Endometrial microvascular endothelial cells (primary cell): Measurements from ENCODE around the gene ABCC1. TPM values are rescaled to one million over a fixed set of nuclear protein-coding genes. Genes with fewer than 3 reads are reported as not detected.
"Not testable (repeated sequence)": the region's sequence is repeated elsewhere in the genome, so short reads cannot be mapped to it uniquely, and the experiment has no call there.

Source experiments
- in situ Hi-C: cut with HindIII; loops from 2 replicates; pipeline ENCODE4 v1.10.0; 2017; ENCODE audit warnings: low sequenced_read_pairs, low pct_unique_long_range_greater_than_20kb; ENCODE audit errors: inconsistent ontology term
- total RNA-seq: library from RNA; depleted of rRNA; stranded (reverse); fragments of >200 nt; gene quantifications from one replicate; pipeline ENCODE4 v1.2.3, GENCODE V29; 2015; ENCODE audit errors: inconsistent ontology term

Gene ABCC1
- 26.0 TPM for total RNA-seq

DNA sequence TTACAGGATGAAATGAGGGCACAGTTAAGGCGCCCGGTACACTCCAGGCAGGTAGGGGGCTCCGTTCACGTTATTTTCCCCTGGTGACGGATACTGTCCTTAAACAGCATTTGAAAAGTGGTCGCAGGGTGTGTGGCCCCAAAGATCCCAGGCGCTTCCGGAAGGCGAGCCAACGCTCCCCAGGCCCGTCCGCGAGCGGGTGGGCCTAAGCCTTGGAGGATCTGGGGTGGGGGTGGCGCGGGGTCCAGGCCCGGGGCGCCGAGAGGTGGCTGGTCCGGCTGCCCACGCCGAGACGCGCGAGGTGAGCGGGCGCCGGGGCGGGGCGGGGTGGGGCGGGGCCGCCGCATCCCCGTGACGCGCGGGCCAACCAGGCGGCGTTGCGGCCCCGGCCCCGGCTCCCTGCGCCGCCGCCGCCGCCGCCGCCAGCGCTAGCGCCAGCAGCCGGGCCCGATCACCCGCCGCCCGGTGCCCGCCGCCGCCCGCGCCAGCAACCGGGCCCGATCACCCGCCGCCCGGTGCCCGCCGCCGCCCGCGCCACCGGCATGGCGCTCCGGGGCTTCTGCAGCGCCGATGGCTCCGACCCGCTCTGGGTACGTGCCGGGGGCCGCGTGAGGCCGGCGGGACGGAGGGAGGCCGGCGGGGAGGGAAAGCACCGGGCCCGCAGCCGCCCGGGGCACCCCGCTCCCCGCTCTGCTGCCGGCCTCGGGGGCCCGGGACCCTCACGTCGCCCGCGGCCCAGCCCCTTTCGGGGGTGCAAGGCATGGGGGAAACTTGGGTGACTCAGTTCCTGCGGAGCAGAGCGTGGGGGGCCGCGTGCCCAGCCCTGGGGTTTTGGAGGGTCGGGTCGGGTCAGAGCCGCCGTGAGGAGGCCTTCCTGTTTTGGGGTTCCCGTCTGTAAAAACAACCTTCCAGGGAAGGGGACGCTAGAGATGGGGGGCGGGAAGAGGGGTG lies at the start of gene ABCC1:
ABCC1 (plus strand) TSS at position 407 of the 951 bp plus-strand sequence; CDS start at position 543, 136 bp downstream.
- in situ Hi-C loops, result no loop called here

DNA sequence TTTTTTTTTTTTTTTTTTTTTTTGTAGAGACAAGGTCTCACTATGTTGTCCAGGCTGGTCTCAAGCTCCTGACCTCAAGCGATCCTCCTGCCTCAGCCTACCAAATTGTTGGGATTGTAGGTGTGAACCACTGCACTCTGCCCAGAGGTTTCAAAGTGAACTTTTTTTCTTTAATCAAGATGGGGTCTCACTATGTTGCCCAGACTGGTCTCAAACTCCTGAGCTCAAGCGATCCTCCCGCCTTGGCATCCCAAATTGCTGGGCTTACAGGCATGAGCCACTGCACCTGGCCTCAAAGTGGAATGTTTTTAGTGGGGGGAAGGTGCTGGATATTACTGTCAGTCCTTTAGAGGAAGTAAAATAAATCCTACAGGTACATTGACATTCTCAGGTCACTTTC lies 49.1 kb upstream of the ABCC1 start:
- in situ Hi-C loops, result no loop called here

DNA sequence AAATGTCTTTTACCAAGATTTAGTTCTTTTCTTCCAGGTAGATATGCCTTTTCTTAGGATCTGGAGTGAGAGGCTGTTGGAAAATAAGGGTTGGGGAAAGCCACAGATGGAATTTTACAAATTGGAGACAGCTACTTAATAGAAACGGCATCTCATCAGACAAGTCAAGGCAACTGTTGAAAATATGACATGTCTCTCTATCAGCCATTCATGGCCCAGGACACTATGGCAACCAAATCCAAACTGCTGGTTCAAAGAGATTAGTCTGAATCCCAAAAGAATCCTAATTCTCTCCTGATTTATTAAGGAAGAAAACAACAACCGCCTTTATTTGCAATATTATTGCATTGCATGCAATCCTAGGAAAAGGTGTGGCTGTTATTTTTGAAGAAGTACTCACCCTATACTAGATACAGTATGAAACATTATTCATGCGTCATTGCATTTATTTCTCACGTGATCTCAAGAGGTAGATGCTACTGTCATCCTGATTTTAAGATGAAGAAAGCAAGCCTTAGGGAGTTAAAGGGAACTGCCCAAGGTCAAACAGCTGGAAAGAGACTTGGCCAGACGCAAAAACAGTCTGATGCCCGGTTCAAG lies 48.4 kb upstream of the ABCC1 start:
- in situ Hi-C loops, result no loop called here

DNA sequence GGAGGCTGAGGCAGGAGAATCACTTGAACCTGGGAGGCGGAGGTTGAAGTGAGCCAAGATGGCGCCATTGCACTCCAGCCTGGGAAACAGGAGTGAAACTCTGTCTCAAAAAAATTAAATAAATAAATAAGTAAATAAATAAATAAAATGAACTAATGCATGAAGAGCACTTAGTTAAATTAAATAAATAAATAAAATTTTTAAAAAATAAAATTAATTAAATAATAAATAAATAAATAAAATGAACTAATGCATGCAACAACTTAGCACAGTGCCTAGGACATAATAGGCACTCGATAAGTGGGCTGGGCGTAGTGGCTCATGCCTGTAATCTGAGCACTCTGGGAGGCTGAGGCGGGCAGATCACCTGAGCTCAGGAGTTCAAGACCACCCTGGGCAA lies 45.5 kb upstream of the ABCC1 start:
- in situ Hi-C loops, result no loop called here

DNA sequence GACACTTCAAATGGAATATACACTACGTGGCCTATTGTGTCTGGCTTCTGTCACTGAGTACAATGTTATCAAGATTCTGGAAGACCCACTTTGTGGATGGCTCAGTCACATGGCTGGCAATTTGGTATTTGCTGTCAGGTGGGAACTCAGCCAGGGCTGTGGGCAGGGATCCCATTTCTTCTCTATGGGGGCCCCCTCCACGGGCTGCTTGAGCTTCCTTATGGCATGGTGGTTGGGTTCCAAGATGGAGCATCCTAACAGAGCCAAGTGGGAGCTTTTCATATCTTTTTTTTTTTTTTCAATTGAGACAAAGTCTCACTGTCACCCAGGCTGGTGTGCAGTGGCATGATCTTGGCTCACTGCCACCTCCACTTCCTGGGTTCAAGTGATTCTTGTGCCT lies 43.0 kb upstream of the ABCC1 start:
- in situ Hi-C loops, result no loop called here

DNA sequence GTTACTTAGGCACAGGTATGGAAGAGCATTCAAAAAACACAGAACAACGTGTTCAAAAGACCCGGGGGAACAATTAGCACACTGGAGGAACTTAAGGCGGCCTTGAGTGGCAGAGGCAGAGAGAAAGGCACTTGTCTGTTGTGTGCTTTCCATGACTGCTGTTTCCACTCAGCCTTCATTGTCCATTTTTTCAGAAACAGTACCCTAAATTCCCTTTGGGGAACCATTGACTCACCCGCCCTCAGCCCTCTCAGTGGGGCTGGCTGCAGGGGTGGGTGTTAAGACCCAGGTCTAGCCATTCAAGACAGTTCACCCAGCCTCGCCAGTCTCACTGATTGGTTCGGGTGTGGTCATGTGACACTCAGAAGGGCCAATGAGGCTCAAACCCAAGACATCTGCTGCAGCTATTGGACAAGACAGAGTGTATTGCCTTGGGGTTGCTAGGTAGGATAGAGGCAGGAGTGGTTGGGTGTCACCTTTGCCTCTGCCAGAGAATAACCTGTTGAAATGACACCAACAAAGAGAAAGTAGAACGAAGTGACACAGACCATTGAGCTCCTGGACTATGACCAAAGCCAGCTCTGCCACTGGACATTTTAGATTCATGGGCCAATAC lies 41.4 kb upstream of the ABCC1 start:
- in situ Hi-C loops, result no loop called here

DNA sequence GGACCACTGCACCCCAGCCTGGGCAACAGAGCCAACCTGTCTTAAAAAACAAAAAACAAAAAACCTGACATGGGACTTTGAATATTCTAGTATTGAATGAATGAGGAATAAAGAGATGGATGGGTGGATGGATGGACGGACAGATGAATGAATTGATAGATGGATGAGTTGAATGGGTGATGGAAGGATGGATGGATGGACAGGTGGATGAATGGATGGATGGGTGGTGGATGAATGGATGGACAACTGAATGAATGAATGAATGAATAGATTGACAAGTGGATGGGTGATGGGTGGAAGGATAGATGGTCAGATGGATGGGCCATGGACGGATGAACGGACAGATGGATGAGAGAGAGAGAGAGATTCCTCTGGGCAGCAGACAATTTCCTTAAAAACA lies 38.2 kb upstream of the ABCC1 start:
- in situ Hi-C loops, result no loop called here

DNA sequence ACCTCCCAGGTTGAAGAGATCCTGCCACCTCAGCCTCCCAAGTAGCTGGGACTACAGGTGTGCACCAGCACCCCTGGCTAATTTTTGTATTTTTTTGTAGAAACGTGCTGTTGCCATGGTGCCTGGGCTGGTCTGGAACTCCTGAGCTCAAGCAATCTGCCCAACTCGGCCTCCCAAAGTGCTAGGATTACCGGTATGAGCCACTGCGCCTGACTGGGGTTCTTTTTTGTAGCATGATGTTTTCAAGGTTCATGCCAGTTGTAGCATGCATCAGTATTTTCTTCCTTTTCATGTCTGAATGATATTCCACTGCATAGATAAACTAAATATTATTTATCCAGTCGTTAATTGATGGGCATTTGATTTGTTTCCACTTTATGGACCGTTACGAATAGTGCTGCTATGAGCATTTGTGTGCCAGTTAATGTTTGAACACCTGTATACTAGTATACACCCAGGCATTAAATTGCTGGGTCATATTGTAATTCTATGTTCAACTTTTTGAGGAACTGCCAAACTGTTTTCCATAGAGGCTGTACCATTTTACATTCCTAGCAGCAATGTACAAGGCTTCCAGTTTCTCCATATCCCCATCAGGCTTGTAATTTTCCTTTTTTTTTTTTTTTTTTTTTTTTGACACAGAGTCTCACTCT lies 36.2 kb upstream of the ABCC1 start:
- in situ Hi-C loops, result no loop called here

DNA sequence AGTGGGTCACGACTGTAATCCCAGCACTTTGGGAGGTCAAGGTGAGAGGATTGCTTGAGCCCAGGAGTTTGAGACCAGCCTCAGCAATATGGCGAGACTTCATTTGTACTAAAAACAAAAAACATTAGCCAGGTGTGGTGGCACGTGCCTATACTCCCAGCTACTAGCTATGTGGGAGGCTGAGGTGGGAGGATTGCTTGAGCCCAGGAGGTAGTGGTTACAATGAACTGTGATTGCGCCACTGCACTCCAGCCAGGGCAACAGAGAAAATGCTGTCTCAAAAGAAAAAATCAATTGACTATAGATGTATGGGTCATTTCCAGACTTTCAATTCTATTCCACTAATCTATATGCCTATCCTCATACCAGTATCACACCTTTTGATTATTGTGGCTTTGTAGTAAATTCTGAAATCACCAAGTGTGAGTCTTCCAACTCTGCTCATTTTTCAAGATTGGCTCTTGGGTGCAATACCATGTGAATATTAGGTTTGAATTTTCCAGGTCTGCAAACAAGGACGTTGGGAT lies 33.8 kb upstream of the ABCC1 start:
- in situ Hi-C loops, result no loop called here

DNA sequence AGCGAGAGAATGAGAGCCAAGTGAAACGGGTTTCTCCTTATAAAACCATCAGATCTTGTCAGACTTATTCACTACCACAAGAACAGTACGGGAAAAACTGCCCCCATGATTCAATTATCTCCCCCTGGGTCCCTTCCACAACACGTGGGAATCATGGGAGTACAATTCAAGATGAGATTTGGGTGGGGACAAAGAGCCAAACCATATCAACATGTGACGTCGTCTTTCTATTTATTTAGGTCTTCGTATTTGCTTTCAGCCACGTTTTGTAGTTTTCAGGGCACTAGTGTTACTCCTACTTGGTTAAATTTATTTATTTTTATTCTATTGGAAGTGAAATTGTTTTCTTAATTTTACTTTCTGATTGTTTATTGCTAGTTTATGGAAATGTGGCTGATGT lies 33.1 kb upstream of the ABCC1 start:
- in situ Hi-C loops, result no loop called here

DNA sequence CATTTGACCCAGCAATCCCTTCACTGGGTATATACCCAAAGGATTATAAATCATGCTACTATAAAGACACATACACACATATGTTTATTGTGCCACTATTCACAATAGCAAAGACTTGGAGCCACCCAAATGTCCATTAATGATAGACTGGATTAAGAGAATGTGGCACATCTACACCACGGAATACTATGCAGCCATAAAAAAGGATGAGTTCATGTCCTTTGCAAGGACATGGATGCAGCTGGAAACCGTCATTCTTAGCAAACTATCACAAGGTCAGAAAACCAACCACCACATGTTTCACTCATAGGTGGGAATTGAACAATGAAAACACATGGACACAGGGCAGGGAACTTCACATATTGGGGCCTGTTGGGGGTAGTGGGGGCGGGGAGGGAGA lies 31.1 kb upstream of the ABCC1 start:
- in situ Hi-C loops, result not testable (repeated sequence)

DNA sequence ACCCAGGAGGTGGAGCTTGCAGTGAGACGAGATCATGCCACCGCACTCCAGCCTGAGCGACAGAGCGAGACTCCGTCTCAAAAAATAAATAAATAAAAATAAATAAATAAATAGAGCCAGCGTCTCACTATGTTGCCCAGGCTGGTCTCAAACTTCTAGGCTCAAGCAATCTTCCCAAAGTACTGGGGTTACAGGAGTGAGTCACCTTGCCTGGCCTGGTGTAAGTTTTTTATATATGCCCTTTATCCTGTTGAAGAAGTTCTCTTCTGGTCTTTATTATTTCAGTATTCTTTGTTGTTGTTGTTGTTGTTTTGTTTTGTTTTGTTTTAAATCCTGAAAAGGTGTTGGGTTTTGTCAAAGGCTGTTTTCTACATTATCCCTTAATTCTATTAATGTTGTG lies 30.1 kb upstream of the ABCC1 start:
- in situ Hi-C loops, result no loop called here

DNA sequence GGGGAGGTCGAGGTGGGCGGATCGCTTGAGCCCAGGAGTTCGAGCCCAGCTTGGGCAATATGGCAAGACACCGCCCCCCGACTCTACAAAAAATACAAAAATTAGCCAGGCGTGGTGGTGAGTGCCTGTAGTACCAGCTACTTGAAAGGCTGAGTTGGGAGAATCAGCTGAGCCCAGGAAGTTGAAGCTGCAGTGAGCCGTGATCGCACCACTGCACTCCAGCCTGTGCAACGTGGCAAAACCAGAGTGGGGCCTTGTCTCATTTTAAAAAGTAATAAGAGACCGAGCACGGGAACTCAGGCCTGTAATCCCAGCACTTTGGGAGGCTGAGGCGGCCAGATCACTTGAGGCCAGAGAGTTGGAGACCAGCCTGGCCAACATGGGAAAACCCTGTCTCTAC lies 24.4 kb upstream of the ABCC1 start:
- in situ Hi-C loops, result no loop called here

DNA sequence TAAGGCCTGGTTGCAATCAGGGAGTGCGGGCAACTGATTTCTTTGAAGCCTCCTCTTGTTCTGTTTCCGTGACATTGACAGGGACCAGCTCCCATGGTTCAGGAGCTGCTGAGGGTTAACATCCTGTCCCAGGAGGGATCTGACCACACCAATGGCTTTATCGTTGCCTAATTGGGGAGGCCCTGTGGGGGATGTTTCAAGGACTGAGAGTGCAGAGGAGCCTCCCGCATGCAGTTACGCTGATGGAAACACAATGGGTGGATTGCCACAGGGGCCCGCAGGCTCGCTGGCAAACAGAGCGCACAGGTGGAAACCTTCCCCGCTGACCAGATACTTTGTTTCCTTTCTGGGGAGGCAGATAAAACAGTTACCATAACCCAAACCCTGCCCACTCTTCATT lies 23.8 kb upstream of the ABCC1 start:
- in situ Hi-C loops, result no loop called here

DNA sequence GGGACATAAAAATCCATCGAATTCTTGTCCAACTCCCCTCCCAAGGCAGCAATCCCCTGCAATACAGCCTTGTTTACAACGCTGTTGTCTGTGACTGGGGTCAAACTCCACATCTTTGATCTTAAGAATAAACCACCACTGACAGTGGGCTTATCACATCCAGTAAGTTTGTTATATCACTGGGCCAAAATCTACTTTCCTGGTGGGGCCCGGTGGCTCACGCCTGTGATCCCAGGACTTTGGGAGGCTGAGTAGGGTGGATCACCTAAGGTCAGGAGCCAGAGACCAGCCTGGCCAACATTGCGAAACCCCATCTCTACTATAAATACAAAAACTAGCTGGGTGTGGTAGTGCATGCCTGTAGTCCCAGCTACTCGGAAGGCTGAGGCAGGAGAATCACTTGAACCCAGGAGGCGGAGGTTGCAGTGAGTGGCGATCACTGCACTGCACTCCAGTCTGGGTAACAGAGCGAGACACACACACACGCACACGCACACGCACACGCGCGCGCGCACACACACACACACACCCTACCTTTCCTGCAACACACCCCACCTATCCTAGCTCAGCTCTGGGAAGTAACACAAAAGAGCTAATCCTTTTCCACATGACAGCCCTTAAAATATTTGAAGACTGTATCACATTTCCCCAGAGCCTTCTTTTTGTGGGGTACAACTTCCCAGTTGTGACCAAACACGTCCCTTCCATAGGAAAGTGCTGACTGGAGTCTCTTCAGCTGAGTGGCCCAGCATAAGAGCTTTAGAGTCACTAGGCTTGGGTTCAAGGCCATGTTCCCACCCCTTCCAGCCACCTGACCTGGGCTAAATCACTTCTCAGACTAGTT lies 20.9 kb upstream of the ABCC1 start:
- in situ Hi-C loops, result no loop called here

DNA sequence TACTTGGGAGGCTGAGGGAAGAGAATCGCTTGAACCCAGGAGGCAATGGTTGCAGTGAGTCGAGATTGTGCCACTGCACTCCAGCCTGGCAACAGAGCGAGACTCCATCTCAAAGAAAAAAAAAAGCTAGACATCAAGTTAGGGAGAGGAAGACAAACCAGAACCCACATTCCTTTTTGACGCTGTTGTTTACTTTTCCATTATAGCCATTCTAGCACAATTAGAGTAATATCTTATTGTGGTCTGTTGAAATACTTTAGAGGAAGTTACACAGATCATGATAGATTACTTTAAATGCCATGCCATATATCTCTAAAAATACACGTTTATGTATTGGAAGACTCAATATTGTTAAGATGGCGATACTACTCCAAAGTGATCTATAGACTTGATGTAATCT lies 16.5 kb upstream of the ABCC1 start:
- in situ Hi-C loops, result no loop called here

DNA sequence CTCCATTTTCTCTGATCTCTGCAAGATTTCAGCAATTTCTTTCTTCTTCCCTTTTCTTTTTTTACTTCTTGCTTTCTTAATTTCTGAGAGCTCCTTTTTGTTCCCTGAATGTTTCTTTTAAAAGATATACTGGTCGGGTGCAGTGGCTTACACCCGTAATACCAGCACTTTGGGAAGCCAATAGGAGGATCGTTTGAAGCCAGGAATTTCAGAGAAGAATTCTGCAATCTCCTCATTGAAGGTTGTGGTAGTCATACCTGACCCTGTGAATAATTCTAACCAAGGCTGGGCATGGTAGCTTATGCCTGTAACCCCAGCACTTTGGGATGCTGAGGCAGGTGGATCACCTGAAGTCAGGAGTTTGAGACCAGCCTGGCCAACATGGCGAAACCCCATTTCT lies 15.6 kb upstream of the ABCC1 start:
- in situ Hi-C loops, result no loop called here

DNA sequence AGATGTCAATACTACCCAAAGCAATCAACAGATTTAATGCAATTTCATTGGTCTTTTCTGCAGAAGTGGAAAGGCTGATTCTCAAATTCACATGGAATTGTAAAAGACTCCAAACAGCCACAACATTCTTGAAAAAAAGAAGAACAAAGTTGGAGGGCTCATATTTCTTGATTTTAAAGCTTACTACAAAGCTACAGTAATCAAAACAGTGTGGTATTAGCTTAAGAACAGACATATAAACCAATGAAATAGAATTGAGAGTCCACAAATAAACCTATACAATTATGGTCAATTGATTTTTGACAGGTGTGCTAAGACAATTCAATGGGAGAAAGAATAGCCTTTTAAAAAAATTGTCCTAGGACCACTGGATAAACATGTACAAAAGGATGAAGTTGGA lies 14.4 kb upstream of the ABCC1 start:
- in situ Hi-C loops, result no loop called here
